K562 (cell line): Measurements from ENCODE around the gene RANBP3. TPM values are rescaled to one million over a fixed set of nuclear protein-coding genes. Genes with fewer than 3 reads are reported as not detected.

ENCODE experiments used
- ATAC-seq: fragments of 200-7000 bp; cut with Tn5 transposase; 3 replicates; pipeline ENCODE4 v1.9.1; 2020; ENCODE audit warnings: moderate library complexity
- BruUV-seq: library from RNA; stranded (reverse); fragments of 400-500 nt; replicated peaks from 2 replicates; lab custom pipeline; 2021; lab: Mats Ljungman, UMichigan
- CTCF ChIA-PET: fragments of 300-600 bp; formaldehyde crosslinking; extraction: SDS; loops from one replicate; lab custom pipeline; 2021; ENCODE audit warnings: low intra/inter-chr PET ratio; lab: Yijun Ruan, JAX
- POLR2A ChIA-PET: fragments of 300-600, 350-650 bp; sonication (Branson Sonifier 250); formaldehyde crosslinking; extraction: SDS; loops from one replicate; lab custom pipeline; 2021; ENCODE audit warnings: antibody characterized with exemption, inconsistent platforms; lab: Yijun Ruan, JAX
- DNase-seq, 4 experiments: peaks; one replicate each; pipeline versions ENCODE4 v3.0.0 to v3.0.0-alpha.2; 2011 to 2018; ENCODE audit warnings: low spot score in 3 of 4, mixed read lengths in 3 of 4; ENCODE audit errors: extremely low read depth in 1 of 4
- FAIRE-seq: peaks from 2 replicates; lab custom pipeline; 2011; peaks lifted over from hg19 to GRCh38; lab: Jason Lieb, UNC
- H2AFZ ChIP-seq: 2 replicates; pipeline ENCODE4 v1.6.0; 2011; ENCODE audit warnings: low read depth, low read length, control low read depth, inconsistent platforms
- H3K27ac ChIP-seq: fragments of 200-600 bp; 3 replicates; pipeline ENCODE4 v1.8.0; 2011; ENCODE audit warnings: low read depth, mild to moderate bottlenecking, control low read depth, inconsistent platforms, low read length, moderate library complexity, mixed read lengths; ENCODE audit errors: extremely low read depth
- H3K27me3 ChIP-seq, 2 experiments: fragments of 300-600 bp in 1 of 2; 2 replicates in 1 of 2; 3 replicates in 1 of 2; pipeline versions ENCODE4 v1.6.0 to v1.8.0; 2011; ENCODE audit warnings: inconsistent platforms in 2 of 2, low read length in 2 of 2, mild to moderate bottlenecking in 1 of 2, mixed read lengths in 1 of 2, moderate library complexity in 1 of 2; ENCODE audit not compliant: control insufficient read depth in 2 of 2, insufficient read depth in 2 of 2
- H3K36me3 ChIP-seq: fragments of 300-600 bp; 3 replicates; pipeline ENCODE4 v1.8.0; 2011; ENCODE audit warnings: mild to moderate bottlenecking, low read length, inconsistent platforms; ENCODE audit not compliant: control insufficient read depth, insufficient read depth
- H3K4me1 ChIP-seq, 2 experiments: fragments of 200-600 bp in 1 of 2; replicated peaks in 1 of 2; 2 replicates in 1 of 2; 3 replicates in 1 of 2; pipeline versions ENCODE4 v1.5.1 to v1.8.0; 2011; ENCODE audit warnings: inconsistent platforms in 2 of 2, low read length in 2 of 2, mild to moderate bottlenecking in 1 of 2, mixed read lengths in 1 of 2, moderate library complexity in 1 of 2; ENCODE audit not compliant: control insufficient read depth in 2 of 2, insufficient read depth in 2 of 2
- H3K4me2 ChIP-seq: 2 replicates; pipeline ENCODE4 v1.6.1; 2011; ENCODE audit warnings: low read length, control low read depth, inconsistent platforms, mixed read lengths; ENCODE audit not compliant: insufficient read depth
- H3K4me3 ChIP-seq: fragments of 200-600 bp; sonication (generic), shearing (Covaris generic); 2 replicates; pipeline ENCODE4 v1.5.1; 2016; ENCODE audit warnings: control low read depth, inconsistent platforms
- H3K79me2 ChIP-seq: fragments of 200-600 bp; 3 replicates; pipeline ENCODE4 v1.8.0; 2011; ENCODE audit warnings: low read length, inconsistent platforms; ENCODE audit not compliant: control insufficient read depth, insufficient read depth
- H3K9ac ChIP-seq, 2 experiments: 2 replicates each; pipeline versions ENCODE4 v1.6.0 to v1.6.1; 2011; ENCODE audit warnings: low read depth in 2 of 2, low read length in 2 of 2, control low read depth in 1 of 2, inconsistent platforms in 1 of 2, mild to moderate bottlenecking in 1 of 2, mixed read lengths in 1 of 2; ENCODE audit not compliant: insufficient read depth in 1 of 2
- H3K9me1 ChIP-seq: one replicate; pipeline ENCODE4 v1.6.0; 2011; ENCODE audit warnings: inconsistent platforms, mild to moderate bottlenecking, low read length, moderate library complexity; ENCODE audit not compliant: control insufficient read depth, insufficient read depth
- H3K9me3 ChIP-seq: replicated peaks from 2 replicates; pipeline ENCODE4 v1.5.1; 2011; ENCODE audit warnings: low read depth, low read length, inconsistent platforms; ENCODE audit not compliant: control insufficient read depth, insufficient read depth
- H4K20me1 ChIP-seq: replicated peaks from 2 replicates; pipeline ENCODE4 v1.6.1; 2011; ENCODE audit warnings: low read length, inconsistent platforms, mixed read lengths; ENCODE audit not compliant: control insufficient read depth, insufficient read depth
- ARHGAP35 ChIP-seq: fragments of 450-650 bp; IDR thresholded peaks from 2 replicates; pipeline ENCODE4 v1.6.1; 2018; ENCODE audit not compliant: partially characterized antibody
- EHMT2 ChIP-seq: fragments of 450-650 bp; IDR thresholded peaks from 2 replicates; pipeline ENCODE4 v1.6.1; 2018; ENCODE audit warnings: antibody characterized with exemption
- ELF4 ChIP-seq: fragments of 450-650 bp; formaldehyde crosslinking; IDR thresholded peaks from 2 replicates; pipeline ENCODE4 v1.4.0; 2022; ENCODE audit warnings: missing genetic modification characterization
- FUS ChIP-seq: fragments of 200-400 bp; formaldehyde crosslinking; optimal IDR thresholded peaks from 2 replicates; pipeline ENCODE3; 2017; ENCODE audit warnings: low read depth, low read length
- HBP1 ChIP-seq: fragments of 450-650 bp; formaldehyde crosslinking; IDR thresholded peaks from 2 replicates; pipeline ENCODE4 v1.4.0; 2022; ENCODE audit warnings: missing genetic modification characterization
- NR1H2 ChIP-seq: sonication (generic); formaldehyde crosslinking; IDR thresholded peaks from 2 replicates; pipeline ENCODE4 v1.4.0; 2020; ENCODE audit warnings: mild to moderate bottlenecking, missing genetic modification reagents
- RCOR1 ChIP-seq, 2 experiments: IDR thresholded peaks; 2 replicates each; pipeline ENCODE4 v1.6.1; 2012; ENCODE audit warnings: low read depth in 2 of 2, low read length in 2 of 2, borderline replicate concordance in 1 of 2, improper control_type of control experiment in 1 of 2
- RHOXF2B ChIP-seq: fragments of 250-450 bp; sonication (Bioruptor Pico); conservative IDR thresholded peaks from 2 replicates; pipeline ENCODE4 v1.5.1; 2021
- TEAD2 ChIP-seq: fragments of 450-650 bp; IDR thresholded peaks from 2 replicates; pipeline ENCODE4 v1.6.1; 2016; ENCODE audit warnings: missing genetic modification characterization, control low read depth, missing compliant biosample characterization
- ZNF23 ChIP-seq: fragments of 250-450 bp; sonication (Bioruptor Pico); IDR thresholded peaks from 2 replicates; pipeline ENCODE4 v1.4.0; 2020; ENCODE audit warnings: mild to moderate bottlenecking
- ZNF408 ChIP-seq: fragments of 250-450 bp; sonication (Bioruptor Pico); IDR thresholded peaks from 2 replicates; pipeline ENCODE4 v1.4.0; 2020; ENCODE audit warnings: low read depth, mild to moderate bottlenecking, moderate library complexity
- WGBS: fragments of 100-300 bp; shearing (Covaris generic); methylation state at CpG from one replicate; pipeline ENCODE4 v1.1.6; 2016; ENCODE audit warnings: low coverage, mixed read lengths; ENCODE audit not compliant: insufficient coverage; ENCODE audit errors: missing lambda C conversion rate; 5-methylcytosine and 5-hydroxymethylcytosine counted together
- in situ Hi-C: fragments of 300-500 bp; cut with MboI; formaldehyde crosslinking; loops from 4 replicates; pipeline ENCODE4 v1.15.0; 2018; ENCODE audit warnings: inconsistent platforms, mixed read lengths
- intact Hi-C: fragments of 100-400 bp; cut with micrococcal nuclease; formaldehyde crosslinking; loops from 2 replicates; pipeline ENCODE4 v1.14.2; 2022
- polyA plus RNA-seq, 8 experiments: library from polyadenylated mRNA; depleted of rRNA in 4 of 8; stranded (reverse) in 5 of 8; unstranded in 3 of 8; fragments of >200 nt; fragmentation: Nextera tagmentation in 2 of 8; fragmentation: Illumina TruSeq in 1 of 8; extraction: Ambion mirVana in 2 of 8; extraction: Trizol in 1 of 8; gene quantifications; 2 replicates each; pipeline versions ENCODE4 v1.2.1 to v1.2.3, GENCODE V29; 2011 to 2014; ENCODE audit warnings: inconsistent platforms in 1 of 8, missing spikeins in 1 of 8
- total RNA-seq, 7 experiments: library from RNA; depleted of rRNA in 6 of 7; stranded (reverse); fragments of >200 nt in 6 of 7; fragmentation: Illumina TruSeq in 2 of 7; extraction: Trizol in 2 of 7; gene quantifications; 2 replicates each; pipeline versions ENCODE4 v1.2.1 to v1.2.3, GENCODE V29; 2011 to 2021; ENCODE audit warnings: low replicate concordance in 1 of 7
- TF ChIP-seq, protein P1 (sequence below): fragments of 450-650 bp; conservative IDR thresholded peaks from 2 replicates; pipeline ENCODE4 v1.6.1; 2016; ENCODE audit warnings: missing genetic modification characterization, low read depth, mild to moderate bottlenecking, missing compliant biosample characterization, moderate library complexity
- TF ChIP-seq, protein P2 (sequence below): fragments of 450-650 bp; IDR thresholded peaks from 2 replicates; pipeline ENCODE4 v1.6.1; 2016; ENCODE audit warnings: missing biosample characterization, missing genetic modification characterization

Gene RANBP3
- total and polyA plus RNA-seq, 9 of the 15 experiments (the other 6 are each of a cell fraction or from before 2014, with no cell fraction given): 0.90 to 95.1 (median 63.2) TPM

DNA sequence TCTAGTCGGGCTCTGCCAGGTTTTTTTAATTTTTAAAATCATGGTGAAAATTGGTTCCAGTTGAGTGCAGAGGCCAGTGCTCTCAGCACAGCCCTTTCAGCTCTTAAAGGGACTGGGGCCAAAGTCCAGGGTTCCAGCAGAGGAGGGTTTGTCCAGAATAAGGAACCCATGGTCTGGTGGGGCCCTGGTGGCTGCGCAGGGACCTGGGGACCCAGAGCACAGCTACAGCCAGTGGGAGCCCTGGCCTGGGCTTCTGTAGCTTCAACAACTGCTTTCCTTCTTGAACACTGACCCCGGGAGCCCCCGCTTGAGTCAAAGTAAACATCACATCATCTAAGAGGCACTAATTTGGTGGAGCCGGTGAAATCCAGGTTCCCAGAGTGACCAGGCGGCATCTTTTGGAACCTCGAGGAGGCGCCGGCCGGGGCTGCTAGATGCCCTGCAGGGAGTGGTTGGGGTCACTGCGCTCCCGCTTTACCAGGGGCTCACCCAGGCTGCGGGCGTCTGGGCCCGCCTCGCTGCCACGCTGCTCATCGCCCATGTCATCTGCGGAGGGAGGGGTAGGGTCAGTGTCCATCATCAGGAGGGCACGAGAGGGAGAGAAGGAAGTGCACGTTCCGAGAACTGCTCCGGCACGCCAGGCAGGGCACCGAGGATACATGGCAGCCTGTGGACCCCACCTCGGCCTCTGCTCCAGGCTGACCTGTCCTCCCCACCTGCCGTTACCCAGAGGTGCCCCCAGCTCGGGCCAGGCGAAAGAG is 16.6 kb upstream of the RANBP3 start:
- Histone ChIP-seq H3K27me3 (no peaks in the 10 kb centered on the region), H3K4me2 (no peak overlapping the region), H3K9me1 (no peaks in the 10 kb centered on the region), H3K36me3 (no peaks in the 10 kb centered on the region), H4K20me1 (no peaks in the 10 kb centered on the region), H3K4me1 (peaks cover 5 to 40% of the 10 kb centered on the region in 2 experiments; a peak in 3 of 5 replicates), H3K79me2 (no peaks in the 10 kb centered on the region), H2AFZ (no peak overlapping the region), H3K27ac (no peak overlapping the region), H3K4me3 (no peak overlapping the region), H3K9ac (peak overlapping the region in 1 of 2 experiments; percentile 43; a peak in 1 of 4 replicates), H3K9me3 (no peaks in the 10 kb centered on the region)
- in situ Hi-C loops: no loop called here
- POLR2A ChIA-PET: no interaction called here
- DNase-seq (no peak), FAIRE-seq (no peak), ATAC-seq (no peak)
- intact Hi-C loops: no loop called here
- no TSS peak for BruUV-seq
- CTCF ChIA-PET: no interaction called here
- WGBS: 88% methylated on average over 26 of the region's 29 CpGs
- TF ChIP-seq HBP1 (CRISPR knock-in tag) (no peak), ZNF408 (no peak), FUS (no peak), ZNF23 (CRISPR knock-in tag) (no peak), RCOR1 (IDR thresholded peaks at IDR 0.05; ENCODE audit: borderline replicate concordance in 1 of 2, low read depth in 2 of 2, low read length in 2 of 2) (no peak), ELF4 (CRISPR knock-in tag) (no peak), ARHGAP35 (no peak), EHMT2 (no peak), NR1H2 (CRISPR knock-in tag) (no peak), TEAD2 (tag) (no peak), RHOXF2B (no peak)
- TF ChIP-seq, protein P1, sequence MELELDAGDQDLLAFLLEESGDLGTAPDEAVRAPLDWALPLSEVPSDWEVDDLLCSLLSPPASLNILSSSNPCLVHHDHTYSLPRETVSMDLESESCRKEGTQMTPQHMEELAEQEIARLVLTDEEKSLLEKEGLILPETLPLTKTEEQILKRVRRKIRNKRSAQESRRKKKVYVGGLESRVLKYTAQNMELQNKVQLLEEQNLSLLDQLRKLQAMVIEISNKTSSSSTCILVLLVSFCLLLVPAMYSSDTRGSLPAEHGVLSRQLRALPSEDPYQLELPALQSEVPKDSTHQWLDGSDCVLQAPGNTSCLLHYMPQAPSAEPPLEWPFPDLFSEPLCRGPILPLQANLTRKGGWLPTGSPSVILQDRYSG (tag): no peak
- TF ChIP-seq, protein P2, sequence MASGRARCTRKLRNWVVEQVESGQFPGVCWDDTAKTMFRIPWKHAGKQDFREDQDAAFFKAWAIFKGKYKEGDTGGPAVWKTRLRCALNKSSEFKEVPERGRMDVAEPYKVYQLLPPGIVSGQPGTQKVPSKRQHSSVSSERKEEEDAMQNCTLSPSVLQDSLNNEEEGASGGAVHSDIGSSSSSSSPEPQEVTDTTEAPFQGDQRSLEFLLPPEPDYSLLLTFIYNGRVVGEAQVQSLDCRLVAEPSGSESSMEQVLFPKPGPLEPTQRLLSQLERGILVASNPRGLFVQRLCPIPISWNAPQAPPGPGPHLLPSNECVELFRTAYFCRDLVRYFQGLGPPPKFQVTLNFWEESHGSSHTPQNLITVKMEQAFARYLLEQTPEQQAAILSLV (tag): no peak
